Fibroblast of the aortic adventitia (primary cell): ENCODE data around the gene CCDC32. TPM values are rescaled to one million over a fixed set of nuclear protein-coding genes. Genes with fewer than 3 reads are reported as not detected.

Experiments used
- DNase-seq: peaks from one replicate; pipeline ENCODE4 v3.0.0-alpha.2; 2010; ENCODE audit warnings: low read depth
- H3K4me3 ChIP-seq: 2 replicates; pipeline ENCODE4 v1.5.1; 2011; ENCODE audit warnings: low read depth, mild to moderate bottlenecking, control low read depth, low read length, moderate library complexity
- total RNA-seq: library from RNA; depleted of rRNA; stranded (reverse); fragments of >200 nt; gene quantifications from 2 replicates; pipeline ENCODE4 v1.2.3, GENCODE V29; 2012; ENCODE audit warnings: low replicate concordance
- TF ChIP-seq, protein P1 (sequence below): IDR thresholded peaks from 2 replicates; pipeline ENCODE4 v1.5.1; 2011; ENCODE audit warnings: mild to moderate bottlenecking, low read length, control low read depth, inconsistent platforms; ENCODE audit not compliant: insufficient read depth

Gene CCDC32, protein sequence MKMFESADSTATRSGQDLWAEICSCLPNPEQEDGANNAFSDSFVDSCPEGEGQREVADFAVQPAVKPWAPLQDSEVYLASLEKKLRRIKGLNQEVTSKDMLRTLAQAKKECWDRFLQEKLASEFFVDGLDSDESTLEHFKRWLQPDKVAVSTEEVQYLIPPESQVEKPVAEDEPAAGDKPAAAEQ
- 21.3 and 24.0 TPM in 2 replicates for total RNA-seq

DNA sequence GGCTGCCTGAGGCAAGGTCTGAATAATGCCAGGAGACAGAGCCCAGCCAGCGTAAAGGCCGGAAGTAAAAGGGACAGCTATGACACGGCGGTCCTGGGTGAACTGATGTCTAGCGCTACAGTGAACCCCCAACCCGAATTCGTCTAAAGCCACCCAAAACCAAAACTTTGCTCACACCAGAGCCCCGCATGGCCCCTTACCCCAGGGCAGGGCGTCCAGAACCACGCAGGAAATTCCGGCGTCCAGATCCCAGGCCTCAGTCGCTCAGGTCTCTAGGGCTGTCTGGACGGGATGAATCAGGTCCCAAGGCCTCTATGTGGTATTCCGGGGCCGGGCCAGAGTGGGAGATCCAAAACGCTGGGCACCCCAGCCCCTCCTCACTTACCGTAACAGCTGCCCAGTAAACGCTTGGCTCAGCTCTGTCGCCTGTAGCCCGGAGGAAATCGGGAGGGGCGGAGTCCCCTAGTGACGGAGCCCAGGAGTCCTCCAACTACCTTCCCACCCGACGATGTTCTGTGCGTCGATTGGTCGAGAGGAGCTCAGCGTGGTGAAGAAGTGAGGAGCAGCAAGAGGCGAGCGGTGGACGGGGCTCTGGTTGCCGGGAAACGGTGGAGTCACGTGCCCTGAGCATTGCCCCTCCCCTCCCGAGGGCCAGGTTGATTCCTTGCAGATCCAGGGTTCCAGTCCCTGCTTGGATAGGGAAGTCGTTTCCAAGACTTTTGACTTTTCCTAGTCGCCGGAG, at the start of gene CCDC32:
Gene CCDC32, minus strand, starts transcription at position 452 of the 742 bp plus-strand sequence. CDS start 2,027 bp downstream, outside the sequence.
- DNase-seq = peak; percentile 97
- TF ChIP-seq, protein P1, sequence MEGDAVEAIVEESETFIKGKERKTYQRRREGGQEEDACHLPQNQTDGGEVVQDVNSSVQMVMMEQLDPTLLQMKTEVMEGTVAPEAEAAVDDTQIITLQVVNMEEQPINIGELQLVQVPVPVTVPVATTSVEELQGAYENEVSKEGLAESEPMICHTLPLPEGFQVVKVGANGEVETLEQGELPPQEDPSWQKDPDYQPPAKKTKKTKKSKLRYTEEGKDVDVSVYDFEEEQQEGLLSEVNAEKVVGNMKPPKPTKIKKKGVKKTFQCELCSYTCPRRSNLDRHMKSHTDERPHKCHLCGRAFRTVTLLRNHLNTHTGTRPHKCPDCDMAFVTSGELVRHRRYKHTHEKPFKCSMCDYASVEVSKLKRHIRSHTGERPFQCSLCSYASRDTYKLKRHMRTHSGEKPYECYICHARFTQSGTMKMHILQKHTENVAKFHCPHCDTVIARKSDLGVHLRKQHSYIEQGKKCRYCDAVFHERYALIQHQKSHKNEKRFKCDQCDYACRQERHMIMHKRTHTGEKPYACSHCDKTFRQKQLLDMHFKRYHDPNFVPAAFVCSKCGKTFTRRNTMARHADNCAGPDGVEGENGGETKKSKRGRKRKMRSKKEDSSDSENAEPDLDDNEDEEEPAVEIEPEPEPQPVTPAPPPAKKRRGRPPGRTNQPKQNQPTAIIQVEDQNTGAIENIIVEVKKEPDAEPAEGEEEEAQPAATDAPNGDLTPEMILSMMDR = no peak
- H3K4me3 ChIP-seq = peak within 1 kb of the TSS; percentile 80

DNA sequence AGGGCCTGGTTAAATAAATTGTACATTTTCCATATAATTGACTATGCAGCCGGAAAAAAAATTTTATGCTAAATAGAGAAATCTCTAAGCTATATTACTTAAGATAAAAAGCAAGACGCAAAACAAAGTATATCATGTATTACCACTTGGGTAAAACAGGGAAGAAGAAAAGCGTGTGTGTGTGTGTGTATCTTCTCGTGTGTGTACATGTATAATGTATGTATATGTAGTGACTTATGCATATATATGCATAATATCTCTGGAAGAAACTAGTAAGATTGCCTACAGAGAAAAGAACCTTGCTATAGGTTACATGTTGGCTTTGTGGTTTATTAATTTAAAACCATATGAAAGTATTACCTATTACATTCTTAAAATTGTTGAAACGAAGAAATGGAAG, 48.2 kb upstream of the CCDC32 start:
- DNase-seq = no peak
- H3K4me3 ChIP-seq = no peak overlapping the region
- TF ChIP-seq, protein P1 = no peak

DNA sequence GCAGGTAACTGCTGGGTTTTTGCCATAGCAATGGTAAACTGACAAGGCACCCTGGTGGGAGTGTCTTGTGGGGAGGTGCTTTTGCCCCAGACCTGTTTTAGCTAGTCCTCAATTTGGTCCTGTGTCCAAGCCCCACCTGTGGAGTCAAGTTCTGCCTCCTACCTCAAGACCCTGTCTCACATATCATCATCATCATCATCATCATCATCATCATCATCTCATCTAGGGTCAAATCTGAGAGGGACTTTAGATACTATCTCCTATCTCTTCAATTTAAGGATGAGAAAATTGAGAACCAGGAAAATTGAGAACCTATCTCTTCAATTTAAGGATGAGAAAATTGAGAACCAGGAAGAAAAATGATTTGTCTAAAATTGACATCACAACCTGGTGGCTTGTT, 39.1 kb upstream of the CCDC32 start:
- no peak overlapping the region for H3K4me3 ChIP-seq
- no peak for DNase-seq
- TF ChIP-seq, protein P1 = no peak

DNA sequence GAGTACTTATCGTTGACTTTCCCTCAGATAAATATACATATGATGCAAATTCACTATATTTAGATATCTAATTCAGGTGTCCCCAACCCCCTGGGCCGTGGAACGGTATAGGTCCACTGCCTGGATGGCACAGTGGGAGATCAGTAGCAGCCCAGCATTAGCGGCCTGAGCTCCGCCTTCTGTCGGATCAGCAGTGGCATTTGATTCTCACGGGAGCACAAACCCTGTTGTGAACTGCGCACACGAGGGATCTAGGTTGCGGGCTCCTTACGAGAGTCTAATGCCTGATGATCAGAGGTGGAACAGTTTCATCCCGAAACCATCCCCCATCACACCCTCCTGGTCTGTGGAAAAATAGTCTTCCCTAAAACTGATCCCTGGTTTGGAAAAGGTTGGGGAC, 36.1 kb upstream of the CCDC32 start:
- DNase-seq = no peak

DNA sequence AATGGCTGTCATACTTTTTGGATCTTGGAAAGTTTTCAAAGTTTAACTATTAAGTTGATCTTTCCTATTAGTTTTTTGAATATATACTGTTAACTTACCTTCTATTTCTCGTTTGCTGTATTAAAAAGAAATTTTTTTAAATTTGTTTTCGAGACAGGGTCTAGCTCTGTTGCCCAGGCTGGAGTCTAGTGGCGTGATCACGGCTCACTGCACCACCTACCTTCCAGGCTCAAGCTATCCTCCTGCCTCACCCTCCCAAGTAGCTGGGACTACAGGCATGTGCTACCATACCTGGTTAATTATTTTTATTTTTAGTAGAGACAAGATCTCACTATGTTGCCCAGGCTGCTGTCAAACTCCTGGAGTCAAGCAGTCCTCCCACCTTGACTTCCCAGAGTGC, 33.8 kb upstream of the CCDC32 start:
- H3K4me3 ChIP-seq = no peak overlapping the region
- TF ChIP-seq, protein P1 = no peak
- DNase-seq = no peak

More for the DNA sequence above, 36.1 kb upstream of the CCDC32 start:
- TF ChIP-seq, protein P1 = no peak
- no peak overlapping the region for H3K4me3 ChIP-seq

DNA sequence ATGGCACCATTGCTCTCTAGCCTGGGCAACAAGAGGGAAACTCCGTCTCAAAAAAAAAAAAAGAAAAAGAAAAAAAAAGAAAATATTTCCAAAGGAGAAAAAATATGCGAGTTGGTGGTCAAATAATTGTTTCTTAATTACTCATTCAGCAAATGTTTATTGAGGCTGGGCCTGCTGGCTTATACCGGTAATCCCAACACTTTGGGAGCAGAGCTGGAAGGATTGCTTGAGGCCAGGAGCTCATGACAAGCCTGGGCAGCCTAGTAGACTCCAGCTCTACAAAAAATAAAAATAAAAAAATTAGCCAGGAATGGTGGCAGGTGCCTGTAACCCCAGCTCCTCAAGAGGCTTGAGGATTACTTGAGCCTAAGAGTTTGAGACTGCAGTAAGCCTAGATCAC, 33.3 kb upstream of the CCDC32 start:
- TF ChIP-seq, protein P1 = no peak
- H3K4me3 ChIP-seq = no peak overlapping the region
- DNase-seq = no peak
